ENCODE results near the gene CAPZA1.
A peak's percentile ranks its signal among the peaks of the same experiment; 100 is the strongest.

GRCh38 chr1:112714313-112715263 lies 95.0 kb downstream of the CAPZA1 start:
- peak; percentile 24; the same call in 1 of the 2 replicates for TF ChIP-seq CTCF (conservative IDR thresholded peaks at IDR 0.05; ENCODE audit: low read depth, low read length)
- peak; percentile 26 for TF ChIP-seq EZH2 (IDR thresholded peaks at IDR 0.05; ENCODE audit: borderline replicate concordance, low read depth, low read length, poor library complexity, severe bottlenecking)
